HG02885 (cell line): ENCODE measurements around the gene PIK3CG.
A peak's percentile ranks its signal among the peaks of the same experiment; 100 is the strongest.

Experiments
- ATAC-seq: cut with Tn5 transposase; IDR thresholded peaks from one replicate; pipeline ENCODE4 v1.9.1; 2021; ENCODE audit warnings: mild to moderate bottlenecking; ENCODE audit not compliant: unreplicated experiment, poor library complexity

Gene PIK3CG

DNA sequence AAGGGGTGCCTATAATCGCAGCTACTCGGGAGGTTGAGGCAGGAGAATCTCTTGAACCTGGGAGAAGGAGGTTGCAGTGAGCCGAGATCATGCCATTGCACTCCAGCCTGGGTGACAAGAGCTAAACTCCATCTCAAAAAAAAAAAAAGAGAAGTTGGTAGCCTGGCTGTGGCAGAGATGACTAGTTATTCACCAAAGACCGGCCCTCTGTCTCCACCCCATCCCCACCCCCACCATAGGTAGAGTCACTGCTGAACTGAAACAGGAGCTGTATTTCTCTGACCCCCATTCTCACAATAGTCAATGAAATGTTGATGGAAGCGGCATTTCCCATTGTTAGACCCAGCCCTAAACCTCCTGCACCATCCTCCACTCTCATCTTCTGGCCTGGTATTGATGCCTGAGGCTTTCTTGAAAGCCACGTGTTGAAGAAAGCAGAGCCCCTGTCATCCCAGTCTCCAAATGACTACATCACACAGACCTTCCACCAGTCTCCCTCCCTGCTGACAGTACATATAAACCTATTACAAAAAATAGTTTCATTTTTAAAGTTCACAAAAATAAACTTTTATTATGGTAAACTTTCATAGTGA lies 9.4 kb upstream of the PIK3CG start:
- no peak for ATAC-seq

DNA sequence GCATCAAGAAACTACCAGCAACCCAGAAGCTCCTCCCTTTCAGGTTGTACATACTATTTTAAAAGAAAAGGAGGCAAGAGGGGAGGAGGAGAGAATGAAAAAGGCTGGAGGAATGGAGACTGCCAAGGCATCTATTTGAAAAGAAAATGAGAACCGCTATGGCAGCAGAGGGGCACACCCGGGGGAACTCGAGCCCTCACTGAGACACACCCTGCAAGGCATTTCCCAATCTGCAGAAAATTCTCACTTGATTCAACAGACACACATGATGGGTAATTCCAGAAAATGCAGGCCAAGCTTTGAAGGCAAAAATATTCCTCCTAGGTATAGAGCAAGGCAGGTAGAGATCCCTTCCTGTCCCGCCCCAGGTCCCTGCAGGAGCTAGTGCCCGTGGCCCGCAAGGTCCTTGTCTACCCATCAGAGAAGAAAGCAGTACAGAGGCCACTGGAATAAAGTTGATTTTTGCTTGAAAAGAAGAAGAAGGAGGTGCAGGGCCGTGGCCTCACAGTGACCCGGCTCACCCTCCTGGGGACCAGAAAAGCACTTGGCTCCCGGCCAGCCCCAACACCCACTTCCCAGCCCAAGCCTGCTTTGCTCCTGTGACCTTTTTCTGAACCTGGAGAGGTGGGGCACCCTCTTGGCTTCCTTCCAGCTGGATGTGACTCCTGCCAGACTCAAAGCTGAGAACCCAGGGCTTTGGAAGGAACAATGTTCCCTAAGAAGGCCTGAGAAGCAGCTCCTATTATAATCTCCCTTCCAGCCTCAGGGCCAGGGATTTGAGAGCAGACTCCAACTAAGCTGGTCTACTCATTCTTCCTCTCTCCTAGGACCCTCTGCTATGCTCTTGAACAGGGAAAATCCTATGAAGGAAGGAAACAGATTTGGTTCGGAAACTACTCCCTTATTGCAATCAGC lies 6.2 kb upstream of the PIK3CG start:
- no peak for ATAC-seq

DNA sequence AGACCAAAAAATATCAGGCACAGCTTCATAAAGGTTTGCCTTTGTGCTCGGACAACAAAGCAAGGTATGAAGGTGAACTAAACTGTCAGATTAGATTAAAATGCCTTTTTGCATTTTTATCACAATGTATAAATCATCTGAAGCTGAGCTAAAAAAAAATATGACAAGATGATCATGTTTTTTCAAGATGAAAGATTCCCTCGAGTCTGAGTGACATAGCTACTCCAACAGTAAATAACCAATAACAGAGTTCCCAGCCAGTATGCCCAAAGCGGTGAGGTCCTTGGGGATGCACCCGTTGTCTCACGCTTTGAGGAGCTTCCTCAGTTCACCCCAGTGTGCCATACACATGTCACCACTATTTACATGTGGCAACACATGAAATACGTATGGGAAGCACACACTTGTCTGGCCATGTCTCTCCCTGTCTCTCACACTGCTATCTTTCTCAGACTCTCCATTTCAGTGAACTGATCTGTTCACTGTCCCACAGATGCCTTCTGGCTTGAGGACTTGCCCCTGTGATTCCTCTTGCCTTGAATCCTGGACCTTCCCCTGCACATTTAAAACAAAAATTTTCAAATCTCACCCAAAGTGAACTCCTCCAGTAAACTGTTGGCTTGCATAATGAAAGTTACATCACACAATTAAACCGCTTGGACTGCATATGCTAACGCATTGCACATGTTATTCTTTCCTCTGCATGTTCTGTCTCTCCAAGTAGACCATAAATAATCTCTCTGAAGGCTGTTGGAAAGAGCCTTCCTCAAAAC lies 2.6 kb upstream of the PIK3CG start:
- no peak for ATAC-seq

- ATAC-seq: no peak
Measured at GRCh38 chr7:106863274-106863997, 1.6 kb upstream of the PIK3CG start.

DNA sequence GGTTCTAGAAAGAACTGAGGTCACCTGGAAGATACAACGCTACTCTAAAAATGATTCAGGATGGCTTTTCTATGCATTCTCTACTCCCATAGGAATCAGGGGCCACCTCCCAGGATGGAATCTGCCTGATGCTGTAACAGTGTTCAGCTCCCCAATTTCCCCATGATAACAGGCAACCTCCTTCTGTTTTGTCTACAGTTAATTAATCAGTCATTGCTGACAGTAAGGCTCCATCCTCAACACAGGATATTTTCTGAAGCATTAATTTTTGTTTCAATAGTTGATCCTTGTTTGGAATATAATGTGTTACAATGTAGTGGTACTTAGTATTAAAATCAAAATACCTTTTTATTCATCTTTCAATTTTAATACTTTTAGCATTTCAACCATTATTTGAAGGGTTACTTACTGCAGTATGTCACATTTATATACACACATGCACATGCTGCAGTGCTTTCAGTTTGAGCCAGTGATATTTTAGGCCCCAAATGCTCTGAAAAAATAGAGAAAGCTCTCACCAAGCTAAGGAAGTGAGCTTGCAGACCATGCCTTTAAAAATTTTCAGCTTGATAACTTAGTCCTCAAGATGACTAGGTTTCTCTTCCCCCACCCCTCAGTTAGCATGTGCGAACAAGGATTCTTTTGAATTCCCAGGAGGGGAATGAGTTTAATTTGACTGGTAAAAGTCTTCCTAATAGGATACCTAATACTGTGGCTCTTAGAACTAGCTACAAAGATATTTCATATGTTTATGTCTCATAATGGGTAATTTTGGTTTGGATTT lies 592 bp upstream of the PIK3CG start:
- peak; percentile 49 for ATAC-seq

DNA sequence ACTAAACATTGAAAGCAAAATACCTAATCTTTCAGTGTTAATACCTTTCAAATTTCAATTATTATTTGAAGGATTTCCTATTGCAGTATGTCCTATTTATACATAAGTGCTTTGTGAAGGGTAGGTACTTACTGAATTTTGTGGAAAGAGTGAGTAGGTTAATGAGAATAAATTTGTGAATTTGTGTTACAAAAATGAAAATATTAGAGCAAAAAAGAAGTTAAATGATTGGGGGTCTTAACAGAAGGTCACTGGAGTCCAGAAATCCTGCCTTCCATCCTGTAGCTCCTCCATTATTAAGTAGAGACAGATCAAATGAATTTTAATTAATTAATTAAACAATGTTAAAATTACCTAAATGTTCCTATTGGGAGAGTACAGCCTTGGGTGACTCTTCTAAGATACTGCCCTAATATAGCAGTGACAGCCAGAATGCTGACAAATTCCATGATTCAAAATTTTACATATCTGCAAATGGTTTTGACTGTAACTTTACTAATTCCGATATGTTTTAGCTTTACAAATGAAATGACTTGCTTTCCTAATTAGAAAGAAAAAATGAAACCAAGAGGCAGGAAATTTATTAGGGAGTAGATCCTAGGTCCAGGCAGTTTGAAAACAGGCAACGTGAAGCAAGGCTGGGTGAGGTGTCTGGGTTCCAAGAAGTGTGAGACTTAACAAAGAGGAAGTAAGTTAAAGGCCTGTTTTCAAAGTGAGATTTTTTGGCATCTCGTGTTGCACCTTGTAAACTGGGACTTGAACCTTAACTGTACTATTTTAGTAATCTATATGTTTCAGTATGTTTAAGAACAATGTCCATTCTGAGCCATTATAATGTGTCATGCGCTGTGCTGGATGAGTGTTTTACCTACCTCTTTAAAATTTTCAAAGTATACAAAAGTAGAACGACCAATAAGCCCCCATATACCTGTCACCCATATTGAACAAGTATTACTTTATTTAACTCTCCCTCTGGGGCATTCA lies 1.5 kb downstream of the PIK3CG start:
- peak; percentile 35 for ATAC-seq

GRCh38 chr7:106867641-106868351 lies 2.7 kb downstream of the PIK3CG start:
- no peak for ATAC-seq

- no peak for ATAC-seq
Measured at GRCh38 chr7:106868364-106868763, 3.3 kb downstream of the PIK3CG start.

- no peak for ATAC-seq
Measured at GRCh38 chr7:106869954-106870353, 4.9 kb downstream of the PIK3CG start.

GRCh38 chr7:106870528-106870927 lies 5.4 kb downstream of the PIK3CG start:
- ATAC-seq: no peak

- ATAC-seq: peak; percentile 92
Measured at GRCh38 chr7:106870983-106871410, 5.9 kb downstream of the PIK3CG start.

- no peak for ATAC-seq
Measured at GRCh38 chr7:106871793-106872571, 6.9 kb downstream of the PIK3CG start.

- no peak for ATAC-seq
Measured at GRCh38 chr7:106872763-106873162, 7.7 kb downstream of the PIK3CG start.

GRCh38 chr7:106874076-106874475 lies 9.0 kb downstream of the PIK3CG start:
- ATAC-seq: no peak

DNA sequence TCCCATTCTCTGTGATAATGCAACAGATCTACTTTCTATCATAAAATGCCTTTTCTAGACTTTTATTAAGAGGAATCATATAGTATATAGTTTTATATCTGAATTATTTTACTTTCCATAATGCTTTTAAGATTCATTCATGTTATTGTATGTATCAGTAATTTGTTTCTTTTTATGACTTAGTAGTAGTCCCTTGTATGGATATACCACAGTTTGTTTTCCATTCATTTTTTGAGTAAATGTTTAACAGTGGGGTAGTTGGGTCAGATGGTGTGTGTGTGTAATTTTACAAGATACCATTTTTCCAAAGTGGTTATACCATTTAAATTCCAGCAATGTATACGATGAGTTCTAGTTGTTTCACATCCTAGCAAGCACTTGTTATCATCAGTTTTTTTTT lies 10.4 kb downstream of the PIK3CG start:
- ATAC-seq: no peak

DNA sequence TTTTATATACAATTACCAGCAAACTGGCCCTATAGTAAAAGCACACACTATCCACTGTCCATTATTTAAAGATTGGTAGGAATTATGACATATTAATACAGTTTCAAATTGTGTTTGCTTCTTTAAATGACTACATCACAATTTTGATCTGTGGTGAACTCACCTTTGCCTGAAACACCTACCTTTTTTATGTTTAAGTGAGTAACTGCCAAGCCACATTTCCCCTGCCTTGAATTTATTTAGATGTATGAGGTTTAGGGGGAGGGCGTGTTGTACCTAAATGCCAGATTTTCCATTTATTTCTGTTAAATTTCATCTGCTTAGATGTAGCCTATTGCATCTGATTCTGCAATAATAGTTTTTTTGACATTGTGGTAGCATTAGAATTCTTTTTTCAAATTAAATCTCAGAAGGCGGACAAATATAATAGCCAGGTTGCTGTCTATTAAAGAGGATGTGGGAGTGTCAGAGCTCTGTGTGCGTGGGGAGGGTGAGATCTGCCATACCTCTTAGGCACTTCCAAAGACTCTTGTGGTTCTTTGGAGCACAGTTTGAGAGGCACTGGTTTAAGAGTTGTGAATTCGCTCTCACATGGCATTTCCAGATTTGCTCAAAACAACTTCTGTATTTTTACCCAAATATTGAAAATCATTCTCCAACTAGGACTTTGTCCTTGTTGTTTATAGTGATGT lies 13.8 kb downstream of the PIK3CG start:
- no peak for ATAC-seq

GRCh38 chr7:106881984-106882383 lies 16.9 kb downstream of the PIK3CG start:
- ATAC-seq: no peak
